Measurements from ENCODE around the gene MRPS22. TPM values are rescaled to one million over a fixed set of nuclear protein-coding genes. Genes with fewer than 3 reads are reported as not detected.

The MRPS22 gene
- total RNA-seq, 1 donor from 2014 or later: 40.4 TPM

GRCh38 chr3:139313921-139314320, 29.9 kb upstream of the MRPS22 start:
- TF ChIP-seq EZH2 (IDR thresholded peaks at IDR 0.05; ENCODE audit: insufficient read depth, low read length) (no peak), CTCF (IDR thresholded peaks at IDR 0.05; ENCODE audit: insufficient read depth, low read depth, low read length) (no peak)
- Histone ChIP-seq H2AFZ (ENCODE audit: low read depth, low read length) (no peak overlapping the region), H4K20me1 (ENCODE audit: insufficient read depth, low read length) (no peaks in the 10 kb centered on the region), H3K9me3 (ENCODE audit: insufficient read depth, low read depth, low read length) (no peaks in the 10 kb centered on the region), H3K27ac (ENCODE audit: low read depth, low read length) (no peak overlapping the region), H3K36me3 (ENCODE audit: insufficient read depth, low read length) (no peaks in the 10 kb centered on the region), H3K4me2 (ENCODE audit: low read length) (no peak overlapping the region), H3K4me1 (ENCODE audit: insufficient read depth, low read length) (peaks cover 36% of the 10 kb centered on the region), H3K9ac (ENCODE audit: low read length) (no peak overlapping the region), H3K79me2 (ENCODE audit: insufficient read depth, low read length) (no peaks in the 10 kb centered on the region), H3K4me3 (ENCODE audit: insufficient read depth, low read depth, low read length) (no peak overlapping the region), H3K27me3 (ENCODE audit: insufficient read depth, low read length) (no peaks in the 10 kb centered on the region)
- no peak overlapping the region for H3K4me3 Mint-ChIP-seq (ENCODE audit: unreplicated experiment)
- FAIRE-seq (no peak), DNase-seq (ENCODE audit: low read depth) (no peak)
- peaks cover 33% of the 10 kb centered on the region for H3K27me3 Mint-ChIP-seq (ENCODE audit: low read depth, unreplicated experiment)
- peaks cover 3% of the 10 kb centered on the region for H3K36me3 Mint-ChIP-seq (ENCODE audit: low read depth, unreplicated experiment)
- peaks cover 49% of the 10 kb centered on the region for H3K4me1 Mint-ChIP-seq (ENCODE audit: low read depth, unreplicated experiment)
- H3K9me3 Mint-ChIP-seq (ENCODE audit: unreplicated experiment): peaks cover 4% of the 10 kb centered on the region
- no peak overlapping the region for H3K27ac Mint-ChIP-seq (ENCODE audit: unreplicated experiment)

GRCh38 chr3:139317215-139317614, 26.6 kb upstream of the MRPS22 start:
- Histone ChIP-seq H4K20me1 (ENCODE audit: insufficient read depth, low read length) (no peaks in the 10 kb centered on the region), H3K9ac (ENCODE audit: low read length) (no peak overlapping the region), H3K4me3 (ENCODE audit: insufficient read depth, low read depth, low read length) (no peak overlapping the region), H3K9me3 (ENCODE audit: insufficient read depth, low read depth, low read length) (no peaks in the 10 kb centered on the region), H3K27ac (ENCODE audit: low read depth, low read length) (no peak overlapping the region), H3K36me3 (ENCODE audit: insufficient read depth, low read length) (no peaks in the 10 kb centered on the region), H3K27me3 (ENCODE audit: insufficient read depth, low read length) (no peaks in the 10 kb centered on the region), H3K4me1 (ENCODE audit: insufficient read depth, low read length) (peaks cover 12% of the 10 kb centered on the region), H2AFZ (ENCODE audit: low read depth, low read length) (no peak overlapping the region), H3K4me2 (ENCODE audit: low read length) (no peak overlapping the region), H3K79me2 (ENCODE audit: insufficient read depth, low read length) (no peaks in the 10 kb centered on the region)
- H3K27me3 Mint-ChIP-seq (ENCODE audit: low read depth, unreplicated experiment): peaks cover 53% of the 10 kb centered on the region
- peaks cover 21% of the 10 kb centered on the region for H3K4me1 Mint-ChIP-seq (ENCODE audit: low read depth, unreplicated experiment)
- no peak overlapping the region for H3K27ac Mint-ChIP-seq (ENCODE audit: unreplicated experiment)
- FAIRE-seq: no peak
- DNase-seq (ENCODE audit: low read depth): no peak
- H3K4me3 Mint-ChIP-seq (ENCODE audit: unreplicated experiment): no peak overlapping the region
- peaks cover 3% of the 10 kb centered on the region for H3K36me3 Mint-ChIP-seq (ENCODE audit: low read depth, unreplicated experiment)
- TF ChIP-seq CTCF (IDR thresholded peaks at IDR 0.05; ENCODE audit: insufficient read depth, low read depth, low read length): no peak
- TF ChIP-seq EZH2 (IDR thresholded peaks at IDR 0.05; ENCODE audit: insufficient read depth, low read length): no peak
- H3K9me3 Mint-ChIP-seq (ENCODE audit: unreplicated experiment): peaks cover 4% of the 10 kb centered on the region

GRCh38 chr3:139317660-139318430, 26.0 kb upstream of the MRPS22 start:
- H2AFZ ChIP-seq (ENCODE audit: low read depth, low read length): no peak overlapping the region
- no peak overlapping the region for H3K4me3 Mint-ChIP-seq (ENCODE audit: unreplicated experiment)
- no peak overlapping the region for H3K27ac ChIP-seq (ENCODE audit: low read depth, low read length)
- peaks cover 55% of the 10 kb centered on the region for H3K27me3 Mint-ChIP-seq (ENCODE audit: low read depth, unreplicated experiment)
- H3K36me3 ChIP-seq (ENCODE audit: insufficient read depth, low read length): no peaks in the 10 kb centered on the region
- no peak for FAIRE-seq
- no peaks in the 10 kb centered on the region for H3K79me2 ChIP-seq (ENCODE audit: insufficient read depth, low read length)
- H3K9me3 ChIP-seq (ENCODE audit: insufficient read depth, low read depth, low read length): no peaks in the 10 kb centered on the region
- peaks cover 7% of the 10 kb centered on the region for H3K4me1 ChIP-seq (ENCODE audit: insufficient read depth, low read length)
- DNase-seq (ENCODE audit: low read depth): no peak
- H3K9me3 Mint-ChIP-seq (ENCODE audit: unreplicated experiment): peaks cover 4% of the 10 kb centered on the region
- H3K36me3 Mint-ChIP-seq (ENCODE audit: low read depth, unreplicated experiment): peaks cover 3% of the 10 kb centered on the region
- no peak overlapping the region for H3K4me3 ChIP-seq (ENCODE audit: insufficient read depth, low read depth, low read length)
- no peak overlapping the region for H3K9ac ChIP-seq (ENCODE audit: low read length)
- no peaks in the 10 kb centered on the region for H4K20me1 ChIP-seq (ENCODE audit: insufficient read depth, low read length)
- H3K27me3 ChIP-seq (ENCODE audit: insufficient read depth, low read length): no peaks in the 10 kb centered on the region
- no peak overlapping the region for H3K4me2 ChIP-seq (ENCODE audit: low read length)
- peaks cover 15% of the 10 kb centered on the region for H3K4me1 Mint-ChIP-seq (ENCODE audit: low read depth, unreplicated experiment)
- no peak overlapping the region for H3K27ac Mint-ChIP-seq (ENCODE audit: unreplicated experiment)
- TF ChIP-seq CTCF (IDR thresholded peaks at IDR 0.05; ENCODE audit: insufficient read depth, low read depth, low read length) (no peak), EZH2 (IDR thresholded peaks at IDR 0.05; ENCODE audit: insufficient read depth, low read length) (no peak)

All from astrocyte (in vitro differentiated cells and primary cell).